K562 (cell line): Measurements from ENCODE around the gene ATF6B. TPM values are rescaled to one million over a fixed set of nuclear protein-coding genes. Genes with fewer than 3 reads are reported as not detected.

Source experiments
- ESRRA ChIP-seq: fragments of 450-650 bp; IDR thresholded peaks from 2 replicates; pipeline ENCODE4 v1.6.1; 2014; ENCODE audit warnings: low read depth, mild to moderate bottlenecking, moderate library complexity, borderline replicate concordance
- FOS ChIP-seq: IDR thresholded peaks from 3 replicates; pipeline ENCODE4 v1.6.1; 2011; ENCODE audit not compliant: insufficient read length; ENCODE audit errors: extremely low read depth
- GATAD2A ChIP-seq: fragments of 450-650 bp; IDR thresholded peaks from 2 replicates; pipeline ENCODE4 v1.6.1; 2017
- NFIC ChIP-seq: fragments of 450-650 bp; IDR thresholded peaks from 2 replicates; pipeline ENCODE4 v1.6.1; 2017; ENCODE audit warnings: mild to moderate bottlenecking, inconsistent platforms
- PHF20 ChIP-seq: fragments of 450-650 bp; IDR thresholded peaks from 2 replicates; pipeline ENCODE4 v1.6.1; 2018; ENCODE audit not compliant: partially characterized antibody
- POLR2AphosphoS2 ChIP-seq: IDR thresholded peaks from 2 replicates; pipeline ENCODE4 v1.6.1; 2012; ENCODE audit warnings: low read length, improper control_type of control experiment
- SMC3 ChIP-seq: conservative IDR thresholded peaks from 2 replicates; pipeline ENCODE4 v1.6.1; 2011; ENCODE audit warnings: low read depth, low read length, improper control_type of control experiment; ENCODE audit not compliant: insufficient read depth
- ZC3H8 ChIP-seq: fragments of 450-650 bp; IDR thresholded peaks from 2 replicates; pipeline ENCODE4 v1.6.1; 2017
- ZKSCAN8 ChIP-seq: fragments of 200-800 bp; sonication (Bioruptor generic); IDR thresholded peaks from 2 replicates; pipeline ENCODE4 v1.6.1; 2016; ENCODE audit warnings: missing genetic modification characterization, missing compliant biosample characterization
- ZNF146 ChIP-seq: IDR thresholded peaks from one replicate; pipeline ENCODE4 v1.6.1; 2018; ENCODE audit warnings: missing compliant biosample characterization; ENCODE audit not compliant: unreplicated experiment
- polyA plus RNA-seq, 8 experiments: library from polyadenylated mRNA; depleted of rRNA in 4 of 8; stranded (reverse) in 5 of 8; unstranded in 3 of 8; fragments of >200 nt; fragmentation: Nextera tagmentation in 2 of 8; fragmentation: Illumina TruSeq in 1 of 8; extraction: Ambion mirVana in 2 of 8; extraction: Trizol in 1 of 8; gene quantifications; 2 replicates each; pipeline versions ENCODE4 v1.2.1 to v1.2.3, GENCODE V29; 2011 to 2014; ENCODE audit warnings: inconsistent platforms in 1 of 8, missing spikeins in 1 of 8
- total RNA-seq, 7 experiments: library from RNA; depleted of rRNA in 6 of 7; stranded (reverse); fragments of >200 nt in 6 of 7; fragmentation: Illumina TruSeq in 2 of 7; extraction: Trizol in 2 of 7; gene quantifications; 2 replicates each; pipeline versions ENCODE4 v1.2.1 to v1.2.3, GENCODE V29; 2011 to 2021; ENCODE audit warnings: low replicate concordance in 1 of 7
- TF ChIP-seq, protein P1 (sequence below): fragments of 450-650 bp; IDR thresholded peaks from 2 replicates; pipeline ENCODE4 v1.6.1; 2016; ENCODE audit warnings: missing biosample characterization, missing genetic modification characterization
- TF ChIP-seq, protein P2 (sequence below): fragments of 450-650 bp; formaldehyde crosslinking; IDR thresholded peaks from 2 replicates; pipeline ENCODE4 v1.4.0; 2020; ENCODE audit warnings: mild to moderate bottlenecking
- TF ChIP-seq, protein P3 (sequence below): sonication (generic); formaldehyde crosslinking; IDR thresholded peaks from 2 replicates; pipeline ENCODE4 v1.8.1; 2023; ENCODE audit warnings: mild to moderate bottlenecking, missing genetic modification reagents
- TF ChIP-seq, protein P4 (sequence below): fragments of 250-450 bp; sonication (Bioruptor Pico); IDR thresholded peaks from 2 replicates; pipeline ENCODE4 v1.8.0; 2022; ENCODE audit warnings: inconsistent platforms, mild to moderate bottlenecking, moderate library complexity, borderline replicate concordance
- TF ChIP-seq, protein P5 (sequence below): sonication (generic); formaldehyde crosslinking; IDR thresholded peaks from 2 replicates; pipeline ENCODE4 v1.8.0; 2022; ENCODE audit warnings: mild to moderate bottlenecking, missing genetic modification reagents
- TF ChIP-seq, protein P6 (sequence below): fragments of 250-450 bp; sonication (Bioruptor Pico); IDR thresholded peaks from 2 replicates; pipeline ENCODE4 v1.8.0; 2021; ENCODE audit warnings: borderline replicate concordance, mild to moderate bottlenecking, moderate library complexity; ENCODE audit not compliant: poor library complexity, severe bottlenecking
- TF ChIP-seq, protein P7 (sequence below): sonication (generic); formaldehyde crosslinking; IDR thresholded peaks from 2 replicates; pipeline ENCODE4 v1.8.1; 2022; ENCODE audit warnings: missing genetic modification reagents

Gene ATF6B
- total and polyA plus RNA-seq, 9 of the 15 experiments (the other 6 are each of a cell fraction or from before 2014, with no cell fraction given): 20.7 to 131 (median 31.7) TPM

DNA sequence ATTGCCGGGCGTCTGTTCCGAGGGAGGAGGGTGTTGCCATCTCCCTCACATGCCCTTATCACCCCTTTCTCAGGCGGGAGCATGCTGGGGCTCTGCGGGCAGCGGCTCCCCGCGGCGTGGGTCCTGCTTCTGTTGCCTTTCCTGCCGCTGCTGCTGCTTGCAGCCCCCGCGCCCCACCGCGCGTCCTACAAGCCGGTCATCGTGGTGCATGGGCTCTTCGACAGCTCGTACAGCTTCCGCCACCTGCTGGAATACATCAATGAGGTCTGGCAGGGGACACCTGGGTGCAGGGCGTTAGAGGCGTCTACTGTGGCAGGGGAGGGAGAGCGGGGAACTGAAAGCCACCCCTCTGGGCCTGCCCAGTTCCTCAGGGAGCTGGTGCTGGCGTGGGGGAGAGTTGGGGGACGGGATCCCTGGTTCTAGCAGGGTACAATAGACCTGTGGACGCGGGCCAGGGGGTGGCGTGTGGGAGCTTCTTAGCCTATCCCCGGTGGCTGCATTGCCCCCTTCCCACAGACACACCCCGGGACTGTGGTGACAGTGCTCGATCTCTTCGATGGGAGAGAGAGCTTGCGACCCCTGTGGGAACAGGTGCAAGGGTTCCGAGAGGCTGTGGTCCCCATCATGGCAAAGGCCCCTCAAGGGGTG, 26.6 kb upstream of the ATF6B start (continued):
- TF ChIP-seq, protein P1, sequence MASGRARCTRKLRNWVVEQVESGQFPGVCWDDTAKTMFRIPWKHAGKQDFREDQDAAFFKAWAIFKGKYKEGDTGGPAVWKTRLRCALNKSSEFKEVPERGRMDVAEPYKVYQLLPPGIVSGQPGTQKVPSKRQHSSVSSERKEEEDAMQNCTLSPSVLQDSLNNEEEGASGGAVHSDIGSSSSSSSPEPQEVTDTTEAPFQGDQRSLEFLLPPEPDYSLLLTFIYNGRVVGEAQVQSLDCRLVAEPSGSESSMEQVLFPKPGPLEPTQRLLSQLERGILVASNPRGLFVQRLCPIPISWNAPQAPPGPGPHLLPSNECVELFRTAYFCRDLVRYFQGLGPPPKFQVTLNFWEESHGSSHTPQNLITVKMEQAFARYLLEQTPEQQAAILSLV: no peak
- no peak for TF ChIP-seq PHF20
- TF ChIP-seq, protein P2, sequence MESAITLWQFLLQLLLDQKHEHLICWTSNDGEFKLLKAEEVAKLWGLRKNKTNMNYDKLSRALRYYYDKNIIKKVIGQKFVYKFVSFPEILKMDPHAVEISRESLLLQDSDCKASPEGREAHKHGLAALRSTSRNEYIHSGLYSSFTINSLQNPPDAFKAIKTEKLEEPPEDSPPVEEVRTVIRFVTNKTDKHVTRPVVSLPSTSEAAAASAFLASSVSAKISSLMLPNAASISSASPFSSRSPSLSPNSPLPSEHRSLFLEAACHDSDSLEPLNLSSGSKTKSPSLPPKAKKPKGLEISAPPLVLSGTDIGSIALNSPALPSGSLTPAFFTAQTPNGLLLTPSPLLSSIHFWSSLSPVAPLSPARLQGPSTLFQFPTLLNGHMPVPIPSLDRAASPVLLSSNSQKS: no peak
- TF ChIP-seq, protein P3, sequence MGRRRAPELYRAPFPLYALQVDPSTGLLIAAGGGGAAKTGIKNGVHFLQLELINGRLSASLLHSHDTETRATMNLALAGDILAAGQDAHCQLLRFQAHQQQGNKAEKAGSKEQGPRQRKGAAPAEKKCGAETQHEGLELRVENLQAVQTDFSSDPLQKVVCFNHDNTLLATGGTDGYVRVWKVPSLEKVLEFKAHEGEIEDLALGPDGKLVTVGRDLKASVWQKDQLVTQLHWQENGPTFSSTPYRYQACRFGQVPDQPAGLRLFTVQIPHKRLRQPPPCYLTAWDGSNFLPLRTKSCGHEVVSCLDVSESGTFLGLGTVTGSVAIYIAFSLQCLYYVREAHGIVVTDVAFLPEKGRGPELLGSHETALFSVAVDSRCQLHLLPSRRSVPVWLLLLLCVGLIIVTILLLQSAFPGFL (CRISPR knock-in tag): no peak
- peak; percentile 55 for TF ChIP-seq NFIC
- no peak for TF ChIP-seq ZNF146 (CRISPR knock-in tag)
- no peak; the same call in 1 of the 2 replicates for TF ChIP-seq ZKSCAN8 (CRISPR knock-in tag)
- peak; percentile 32; the same call in 1 of the 2 replicates for TF ChIP-seq GATAD2A
- TF ChIP-seq, protein P4, sequence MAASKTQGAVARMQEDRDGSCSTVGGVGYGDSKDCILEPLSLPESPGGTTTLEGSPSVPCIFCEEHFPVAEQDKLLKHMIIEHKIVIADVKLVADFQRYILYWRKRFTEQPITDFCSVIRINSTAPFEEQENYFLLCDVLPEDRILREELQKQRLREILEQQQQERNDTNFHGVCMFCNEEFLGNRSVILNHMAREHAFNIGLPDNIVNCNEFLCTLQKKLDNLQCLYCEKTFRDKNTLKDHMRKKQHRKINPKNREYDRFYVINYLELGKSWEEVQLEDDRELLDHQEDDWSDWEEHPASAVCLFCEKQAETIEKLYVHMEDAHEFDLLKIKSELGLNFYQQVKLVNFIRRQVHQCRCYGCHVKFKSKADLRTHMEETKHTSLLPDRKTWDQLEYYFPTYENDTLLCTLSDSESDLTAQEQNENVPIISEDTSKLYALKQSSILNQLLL (CRISPR knock-in tag): no peak
- TF ChIP-seq, protein P5, sequence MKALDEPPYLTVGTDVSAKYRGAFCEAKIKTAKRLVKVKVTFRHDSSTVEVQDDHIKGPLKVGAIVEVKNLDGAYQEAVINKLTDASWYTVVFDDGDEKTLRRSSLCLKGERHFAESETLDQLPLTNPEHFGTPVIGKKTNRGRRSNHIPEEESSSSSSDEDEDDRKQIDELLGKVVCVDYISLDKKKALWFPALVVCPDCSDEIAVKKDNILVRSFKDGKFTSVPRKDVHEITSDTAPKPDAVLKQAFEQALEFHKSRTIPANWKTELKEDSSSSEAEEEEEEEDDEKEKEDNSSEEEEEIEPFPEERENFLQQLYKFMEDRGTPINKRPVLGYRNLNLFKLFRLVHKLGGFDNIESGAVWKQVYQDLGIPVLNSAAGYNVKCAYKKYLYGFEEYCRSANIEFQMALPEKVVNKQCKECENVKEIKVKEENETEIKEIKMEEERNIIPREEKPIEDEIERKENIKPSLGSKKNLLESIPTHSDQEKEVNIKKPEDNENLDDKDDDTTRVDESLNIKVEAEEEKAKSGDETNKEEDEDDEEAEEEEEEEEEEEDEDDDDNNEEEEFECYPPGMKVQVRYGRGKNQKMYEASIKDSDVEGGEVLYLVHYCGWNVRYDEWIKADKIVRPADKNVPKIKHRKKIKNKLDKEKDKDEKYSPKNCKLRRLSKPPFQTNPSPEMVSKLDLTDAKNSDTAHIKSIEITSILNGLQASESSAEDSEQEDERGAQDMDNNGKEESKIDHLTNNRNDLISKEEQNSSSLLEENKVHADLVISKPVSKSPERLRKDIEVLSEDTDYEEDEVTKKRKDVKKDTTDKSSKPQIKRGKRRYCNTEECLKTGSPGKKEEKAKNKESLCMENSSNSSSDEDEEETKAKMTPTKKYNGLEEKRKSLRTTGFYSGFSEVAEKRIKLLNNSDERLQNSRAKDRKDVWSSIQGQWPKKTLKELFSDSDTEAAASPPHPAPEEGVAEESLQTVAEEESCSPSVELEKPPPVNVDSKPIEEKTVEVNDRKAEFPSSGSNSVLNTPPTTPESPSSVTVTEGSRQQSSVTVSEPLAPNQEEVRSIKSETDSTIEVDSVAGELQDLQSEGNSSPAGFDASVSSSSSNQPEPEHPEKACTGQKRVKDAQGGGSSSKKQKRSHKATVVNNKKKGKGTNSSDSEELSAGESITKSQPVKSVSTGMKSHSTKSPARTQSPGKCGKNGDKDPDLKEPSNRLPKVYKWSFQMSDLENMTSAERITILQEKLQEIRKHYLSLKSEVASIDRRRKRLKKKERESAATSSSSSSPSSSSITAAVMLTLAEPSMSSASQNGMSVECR: peak; percentile 81
- no peak for TF ChIP-seq FOS
- TF ChIP-seq, protein P6, sequence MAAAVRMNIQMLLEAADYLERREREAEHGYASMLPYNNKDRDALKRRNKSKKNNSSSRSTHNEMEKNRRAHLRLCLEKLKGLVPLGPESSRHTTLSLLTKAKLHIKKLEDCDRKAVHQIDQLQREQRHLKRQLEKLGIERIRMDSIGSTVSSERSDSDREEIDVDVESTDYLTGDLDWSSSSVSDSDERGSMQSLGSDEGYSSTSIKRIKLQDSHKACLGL: no peak
- no peak for TF ChIP-seq POLR2AphosphoS2
- TF ChIP-seq, protein P7, sequence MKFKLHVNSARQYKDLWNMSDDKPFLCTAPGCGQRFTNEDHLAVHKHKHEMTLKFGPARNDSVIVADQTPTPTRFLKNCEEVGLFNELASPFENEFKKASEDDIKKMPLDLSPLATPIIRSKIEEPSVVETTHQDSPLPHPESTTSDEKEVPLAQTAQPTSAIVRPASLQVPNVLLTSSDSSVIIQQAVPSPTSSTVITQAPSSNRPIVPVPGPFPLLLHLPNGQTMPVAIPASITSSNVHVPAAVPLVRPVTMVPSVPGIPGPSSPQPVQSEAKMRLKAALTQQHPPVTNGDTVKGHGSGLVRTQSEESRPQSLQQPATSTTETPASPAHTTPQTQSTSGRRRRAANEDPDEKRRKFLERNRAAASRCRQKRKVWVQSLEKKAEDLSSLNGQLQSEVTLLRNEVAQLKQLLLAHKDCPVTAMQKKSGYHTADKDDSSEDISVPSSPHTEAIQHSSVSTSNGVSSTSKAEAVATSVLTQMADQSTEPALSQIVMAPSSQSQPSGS: no peak
- no peak for TF ChIP-seq ZC3H8
- peak; percentile 72; the same call in 1 of the 2 replicates for TF ChIP-seq SMC3
- peak; percentile 29 for TF ChIP-seq ESRRA
